Kidney epithelial cell (primary cell): ENCODE data around the gene OGFR. TPM values are rescaled to one million over a fixed set of nuclear protein-coding genes. Genes with fewer than 3 reads are reported as not detected.

Experiments used
- DNase-seq: peaks from one replicate; pipeline ENCODE4 v3.0.0-alpha.2; 2010; ENCODE audit warnings: low read depth
- H3K27me3 ChIP-seq: 2 replicates; pipeline ENCODE4 v1.6.0; 2011; ENCODE audit warnings: low read length; ENCODE audit not compliant: control insufficient read depth, insufficient read depth
- H3K36me3 ChIP-seq: 2 replicates; pipeline ENCODE4 v1.5.1; 2011; ENCODE audit warnings: low read length; ENCODE audit not compliant: control insufficient read depth, insufficient read depth
- H3K4me3 ChIP-seq: 2 replicates; pipeline ENCODE4 v1.5.1; 2011; ENCODE audit warnings: low read depth, mild to moderate bottlenecking, control low read depth, low read length
- CTCF ChIP-seq: IDR thresholded peaks from 2 replicates; pipeline ENCODE4 v1.5.1; 2011; ENCODE audit warnings: mild to moderate bottlenecking, moderate library complexity, low read length, control low read depth, inconsistent platforms; ENCODE audit not compliant: insufficient read depth, poor library complexity, severe bottlenecking
- total RNA-seq: library from RNA; depleted of rRNA; stranded (reverse); fragments of >200 nt; gene quantifications from 2 replicates; pipeline ENCODE4 v1.2.3, GENCODE V29; 2015

OGFR gene
- total RNA-seq, 1 donor from 2014 or later, result 61.3 TPM

DNA sequence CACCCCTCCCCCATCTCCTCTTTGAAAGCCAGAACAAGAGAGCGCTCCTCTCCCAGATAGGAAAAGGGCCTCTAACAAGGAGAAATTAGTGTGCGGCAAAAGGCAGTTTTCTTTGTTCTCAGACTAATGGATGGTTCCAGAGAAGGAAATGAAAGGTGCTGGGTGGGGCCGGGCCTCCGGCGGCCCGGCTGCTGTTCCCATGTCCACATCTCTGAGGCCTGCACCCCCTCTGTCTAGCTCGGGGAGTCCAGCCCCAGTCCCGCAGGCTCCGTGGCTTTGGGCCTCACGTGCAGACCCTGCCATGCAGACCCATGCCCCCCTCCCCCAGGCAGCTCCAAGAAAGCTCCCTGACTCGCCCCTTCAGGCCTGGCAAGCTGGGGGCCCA lies 44.2 kb upstream of the OGFR start:
- no peak for TF ChIP-seq CTCF
- no peak overlapping the region for H3K4me3 ChIP-seq
- DNase-seq, result no peak
- H3K27me3 ChIP-seq, result peaks cover 35% of the 10 kb centered on the region
- no peaks in the 10 kb centered on the region for H3K36me3 ChIP-seq

GRCh38 chr20:62760856-62761758 lies 43.5 kb upstream of the OGFR start:
- Histone ChIP-seq H3K36me3 (no peaks in the 10 kb centered on the region), H3K27me3 (peaks cover 39% of the 10 kb centered on the region), H3K4me3 (no peak overlapping the region)
- no peak for DNase-seq
- TF ChIP-seq CTCF, result no peak

- H3K27me3 ChIP-seq, result peaks cover 40% of the 10 kb centered on the region
Measured at GRCh38 chr20:62761759-62762131, 42.9 kb upstream of the OGFR start.

DNA sequence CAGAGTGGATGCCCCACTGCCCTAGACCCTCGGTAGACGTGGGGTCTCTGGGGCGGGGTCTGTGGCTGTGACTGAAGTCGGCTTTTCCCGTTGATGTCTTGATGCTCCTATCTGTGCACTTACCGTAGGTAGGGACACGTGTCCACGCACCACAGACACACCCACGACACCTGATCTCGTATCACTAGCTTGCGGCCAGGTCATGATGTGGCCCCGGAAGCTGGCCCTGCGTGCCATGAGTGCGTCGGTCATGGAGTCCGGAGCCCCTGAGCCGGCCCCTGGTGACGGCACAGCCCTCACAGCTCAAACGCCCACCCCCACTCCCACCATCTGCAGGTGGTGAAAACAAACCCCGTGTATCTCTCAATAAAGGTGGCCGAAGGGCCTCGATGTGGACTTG lies 42.3 kb upstream of the OGFR start:
- H3K36me3 ChIP-seq, result no peaks in the 10 kb centered on the region
- no peak for TF ChIP-seq CTCF
- peaks cover 44% of the 10 kb centered on the region for H3K27me3 ChIP-seq
- no peak for DNase-seq
- no peak overlapping the region for H3K4me3 ChIP-seq

More at GRCh38 chr20:62761759-62762131, 42.9 kb upstream of the OGFR start:
- Histone ChIP-seq H3K4me3 (no peak overlapping the region), H3K36me3 (no peaks in the 10 kb centered on the region)
- TF ChIP-seq CTCF, result no peak
- DNase-seq, result no peak

- H3K27me3 ChIP-seq, result peaks cover 41% of the 10 kb centered on the region
- DNase-seq, result no peak
- no peak for TF ChIP-seq CTCF
Measured at GRCh38 chr20:62762801-62763368, 41.8 kb upstream of the OGFR start.

GRCh38 chr20:62763404-62763803 lies 41.2 kb upstream of the OGFR start:
- H3K4me3 ChIP-seq, result no peak overlapping the region
- no peaks in the 10 kb centered on the region for H3K36me3 ChIP-seq
- H3K27me3 ChIP-seq, result peaks cover 43% of the 10 kb centered on the region
- no peak for TF ChIP-seq CTCF
- DNase-seq, result no peak

More at GRCh38 chr20:62762801-62763368, 41.8 kb upstream of the OGFR start:
- H3K36me3 ChIP-seq, result no peaks in the 10 kb centered on the region
- no peak overlapping the region for H3K4me3 ChIP-seq
